ENCODE data around the gene CARMIL1.

DNA sequence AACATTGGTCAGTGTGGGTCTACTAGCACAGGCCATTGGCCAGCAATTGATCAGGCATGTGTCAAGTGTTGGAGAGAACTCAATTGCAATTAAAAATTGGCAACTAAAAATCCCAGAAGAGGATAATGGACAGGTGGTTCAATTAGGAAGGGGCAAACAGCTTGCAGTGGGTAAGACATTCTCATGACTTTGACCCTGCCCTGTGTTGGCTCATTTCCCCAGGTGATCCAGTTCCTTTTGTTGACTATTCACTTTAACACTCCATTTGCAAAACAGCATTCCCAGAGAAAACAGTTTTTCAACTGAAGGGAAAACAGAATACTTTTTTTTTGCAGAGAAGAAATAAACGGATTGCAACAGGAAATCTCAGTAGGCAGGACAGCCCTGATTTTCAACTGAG lies 343.9 kb downstream of the CARMIL1 start:
- TF ChIP-seq CTCF (IDR thresholded peaks at IDR 0.05; ENCODE audit: low read depth, low read length) (no peak), EZH2phosphoT487 (IDR thresholded peaks at IDR 0.05; ENCODE audit: low read depth) (no peak)
